Measurements from ENCODE around the gene ZBTB48.

DNA sequence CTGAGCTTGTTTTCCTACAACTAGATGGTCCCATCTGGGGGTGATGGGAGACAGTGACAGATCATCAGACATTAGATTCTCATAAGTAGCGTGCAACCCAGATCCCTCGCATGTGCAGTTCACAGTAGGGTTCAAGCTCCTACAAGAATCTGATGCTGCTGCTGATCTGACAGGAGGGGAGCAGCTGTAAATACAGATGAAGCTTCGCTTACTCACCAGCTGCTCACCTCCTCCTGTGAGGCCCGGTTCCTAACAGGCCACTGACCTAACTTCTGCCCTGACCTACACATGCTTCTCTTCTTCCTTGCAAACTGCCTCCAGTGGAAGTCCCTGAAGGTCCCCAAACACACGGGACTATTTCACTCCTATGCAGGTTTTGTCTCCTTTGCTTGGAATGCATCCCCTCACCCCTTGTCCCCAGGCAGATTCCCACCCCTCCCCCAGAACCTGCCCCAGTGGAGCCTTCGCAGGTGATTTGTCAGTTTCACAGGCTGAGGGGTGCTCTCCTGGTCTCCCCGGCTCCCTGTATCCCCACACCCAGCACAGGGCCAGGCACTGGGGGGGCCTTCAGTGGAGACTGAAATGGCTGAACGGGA is 5.7 kb upstream of the ZBTB48 start:
- TF ChIP-seq GATA3 (IDR thresholded peaks at IDR 0.05; ENCODE audit: low read depth, low read length), result no peak
- no peak for TF ChIP-seq GATA2 (IDR thresholded peaks at IDR 0.05; ENCODE audit: low read depth, low read length)

Measured in SH-SY5Y (cell line).